ENCODE measurements around the gene MCU.

The MCU gene

DNA sequence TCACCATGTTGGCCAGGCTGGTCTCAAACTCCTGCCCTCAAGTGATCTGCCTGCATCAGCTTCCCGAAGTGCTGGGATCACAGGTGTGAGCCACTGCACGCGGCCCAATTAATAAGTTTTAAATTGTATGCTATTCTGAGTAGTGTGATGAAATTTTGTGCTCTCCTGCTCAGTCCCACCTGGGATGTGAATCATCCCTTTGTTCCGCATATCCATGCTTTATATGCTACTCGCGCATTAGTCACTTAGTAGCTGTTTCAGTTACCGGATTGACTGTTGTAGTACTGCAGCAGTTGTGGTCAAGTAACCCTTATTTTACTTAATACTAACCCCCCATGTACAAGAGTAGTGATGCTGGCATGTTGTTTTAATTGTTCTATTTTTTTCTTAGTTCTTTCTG is 154.3 kb downstream of the MCU start:
- no peak for DNase-seq (ENCODE audit: low spot score)

- DNase-seq (ENCODE audit: low spot score), result no peak
Measured at GRCh38 chr10:72847681-72848080, 155.7 kb downstream of the MCU start.

DNA sequence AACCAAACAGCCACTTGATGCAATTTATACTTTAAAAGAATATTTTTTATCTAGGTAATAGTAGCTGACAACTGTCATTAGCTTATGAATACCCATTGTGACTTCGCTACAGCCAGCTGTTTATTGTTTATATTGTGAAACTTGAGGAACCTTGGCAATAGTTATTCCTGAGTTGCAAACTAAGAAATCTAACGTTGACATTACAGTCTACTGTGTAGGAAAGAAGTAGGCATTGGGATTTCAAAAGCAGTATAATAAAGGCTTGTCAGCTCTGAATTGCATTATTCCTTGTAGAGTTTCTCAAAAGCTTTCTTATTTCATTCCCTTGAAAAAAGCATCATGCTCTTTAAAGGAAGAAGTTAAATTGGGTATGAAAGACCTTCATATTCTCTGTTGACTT is 158.9 kb downstream of the MCU start:
- DNase-seq (ENCODE audit: low spot score), result no peak

GRCh38 chr10:72851509-72851908 is 159.6 kb downstream of the MCU start:
- no peak for DNase-seq (ENCODE audit: low spot score)

DNA sequence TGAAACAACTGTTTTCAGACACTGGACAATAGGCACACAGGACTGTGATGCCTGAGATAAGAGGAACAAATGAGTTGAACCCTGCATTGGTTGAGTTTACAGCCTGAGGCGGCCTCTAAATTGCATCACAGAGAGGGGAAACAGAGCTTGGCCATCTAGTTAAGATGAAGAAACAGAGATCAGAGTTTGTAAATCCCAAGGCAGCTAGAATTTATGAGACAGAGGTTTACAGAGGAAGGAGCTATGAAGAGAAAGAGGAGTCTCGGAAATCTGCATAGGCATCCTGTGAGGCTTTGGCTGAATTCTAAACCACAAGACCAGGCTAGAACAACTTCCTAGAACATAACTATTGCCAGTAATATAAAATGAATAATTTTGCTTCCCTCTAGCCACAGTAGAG is 160.6 kb downstream of the MCU start:
- DNase-seq (ENCODE audit: low spot score), result no peak

DNA sequence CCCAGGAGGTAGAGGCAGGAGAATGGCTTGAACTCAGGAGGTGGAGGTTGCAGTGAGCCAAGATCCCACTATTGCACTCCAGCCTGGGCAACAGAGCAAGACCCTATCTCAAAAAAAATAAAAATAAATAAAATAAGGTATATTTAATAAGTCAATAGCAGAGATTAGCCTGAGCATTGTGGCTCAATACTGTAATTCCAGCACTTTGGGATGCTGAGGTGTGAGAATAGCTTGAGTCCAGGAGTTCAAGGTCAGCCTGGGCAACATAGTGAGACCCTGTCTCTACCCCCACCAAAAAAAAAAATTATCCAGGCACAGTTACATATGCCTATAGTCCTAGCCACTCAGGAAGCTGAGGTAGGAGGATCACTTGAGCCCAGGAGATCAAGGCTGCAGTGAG is 163.2 kb downstream of the MCU start:
- no peak for DNase-seq (ENCODE audit: low spot score)

DNA sequence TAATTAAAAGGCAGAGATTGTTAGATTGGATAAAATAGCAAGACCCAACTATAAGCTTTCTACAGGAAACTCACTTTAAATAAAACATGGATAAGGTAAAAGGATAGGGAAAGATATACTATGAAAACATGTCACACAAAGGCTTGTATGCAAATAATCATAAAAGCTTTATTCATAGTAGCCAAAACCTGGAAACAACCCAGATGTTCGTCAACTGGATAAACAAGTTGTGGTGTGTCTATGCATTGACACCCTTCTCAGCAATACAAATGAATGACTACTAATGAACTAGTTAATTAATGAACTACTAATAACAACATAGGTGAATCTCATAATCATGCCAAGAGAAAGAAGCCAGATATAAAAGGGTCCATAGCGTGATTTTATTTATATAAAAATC is 163.8 kb downstream of the MCU start:
- no peak for DNase-seq (ENCODE audit: low spot score)

DNA sequence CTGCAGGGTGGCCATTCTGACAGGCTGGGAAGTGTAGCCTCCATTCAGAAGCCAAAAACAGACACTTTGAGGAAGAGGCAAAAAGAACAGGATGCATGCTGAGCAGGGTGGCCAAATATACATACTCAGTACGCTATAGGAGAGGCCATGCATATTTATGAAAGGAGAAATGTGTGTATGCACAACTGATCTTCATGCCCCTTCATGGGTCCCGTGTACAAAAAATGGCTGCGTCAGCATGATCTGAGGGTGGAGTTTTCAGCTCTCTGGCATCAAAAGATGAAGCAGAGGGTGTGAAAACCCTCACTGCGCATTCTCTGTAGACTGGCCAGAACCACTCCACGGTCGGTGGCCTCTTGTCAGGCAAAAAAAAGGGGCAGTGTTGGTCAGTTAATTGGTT is 166.1 kb downstream of the MCU start:
- DNase-seq (ENCODE audit: low spot score), result no peak

DNA sequence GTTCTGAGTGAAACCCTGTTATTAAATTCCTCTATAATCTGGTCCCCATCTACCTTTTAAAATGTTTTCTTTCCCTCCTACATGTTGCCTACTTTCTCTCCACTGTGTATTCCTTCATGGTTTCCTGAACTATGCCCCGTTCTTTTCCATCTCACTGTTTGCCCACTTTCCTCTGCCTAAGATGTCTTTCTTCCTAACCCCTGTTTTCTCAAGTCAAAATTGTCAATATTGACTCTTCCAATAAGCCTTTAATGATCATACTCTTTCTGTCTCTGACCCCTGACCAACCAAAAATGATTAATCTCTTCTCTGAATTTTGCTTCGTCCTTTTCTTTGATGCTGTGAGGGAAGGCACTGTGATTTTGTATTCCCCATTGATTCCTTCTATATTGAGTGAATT is 171.0 kb downstream of the MCU start:
- no peak for DNase-seq (ENCODE audit: low spot score)

- DNase-seq (ENCODE audit: low spot score), result peak; percentile 47
Measured at GRCh38 chr10:72875250-72876055, 183.5 kb downstream of the MCU start.

DNA sequence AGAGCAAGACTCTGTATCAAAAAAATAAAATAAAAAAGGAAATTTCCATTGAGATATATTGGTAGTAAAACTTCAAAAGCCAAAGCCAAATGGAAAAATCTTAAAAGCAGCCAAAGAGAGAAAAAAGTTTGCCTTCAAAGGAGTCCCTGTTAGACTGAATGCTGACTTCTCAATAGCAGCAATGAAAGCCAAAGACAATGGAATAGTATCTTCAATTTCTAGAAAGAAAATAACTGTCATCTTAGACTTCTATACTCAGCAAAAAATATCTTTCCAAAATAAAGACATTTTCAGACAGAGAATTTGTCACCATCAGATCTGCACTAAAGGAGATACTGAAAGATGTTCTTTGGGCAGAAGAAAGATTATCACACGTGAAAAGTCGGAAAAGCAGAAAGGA is 187.3 kb downstream of the MCU start:
- no peak for DNase-seq (ENCODE audit: low spot score)

DNA sequence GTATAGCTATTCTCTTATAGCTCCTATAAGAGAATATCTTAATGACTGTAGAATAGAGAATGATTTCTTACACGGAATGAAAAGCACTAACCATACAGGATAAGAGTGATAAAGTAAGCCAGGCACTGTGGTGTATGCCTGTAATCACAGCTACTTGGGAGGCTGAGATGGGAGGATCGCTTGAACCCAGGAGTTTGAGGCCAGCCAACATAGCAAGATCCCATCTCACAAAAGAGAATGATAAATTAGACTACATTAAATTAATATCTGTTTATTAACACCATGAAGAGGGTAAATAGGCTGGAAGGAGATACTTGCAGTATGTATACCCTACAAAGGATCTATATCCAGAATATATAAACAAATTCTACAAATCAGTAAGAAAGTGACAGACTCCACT is 189.3 kb downstream of the MCU start:
- DNase-seq (ENCODE audit: low spot score), result no peak

GRCh38 chr10:72883861-72884260 is 191.9 kb downstream of the MCU start:
- DNase-seq (ENCODE audit: low spot score), result no peak

GRCh38 chr10:72885953-72886352 is 194.0 kb downstream of the MCU start:
- no peak for DNase-seq (ENCODE audit: low spot score)

DNA sequence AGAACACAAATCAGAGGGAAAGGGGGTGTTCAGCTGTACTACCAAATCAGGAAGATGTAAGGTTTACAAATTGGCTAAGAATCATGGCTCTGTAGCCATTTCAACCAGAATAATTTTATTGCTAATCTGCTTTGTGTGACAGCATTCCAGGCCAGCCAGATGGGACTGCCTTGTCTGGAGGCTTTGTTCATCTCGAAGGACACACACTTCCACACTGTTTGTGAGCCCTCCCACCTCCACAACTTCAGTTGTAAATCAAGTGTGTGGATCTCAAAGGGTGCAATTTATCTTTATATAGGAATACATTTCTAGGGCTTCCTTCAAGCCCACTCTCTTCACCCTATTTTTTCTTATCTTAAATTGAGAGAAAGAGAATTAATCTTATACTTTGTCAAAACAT is 194.7 kb downstream of the MCU start:
- DNase-seq (ENCODE audit: low spot score), result no peak

- no peak for DNase-seq (ENCODE audit: low spot score)
Measured at GRCh38 chr10:72887043-72887442, 195.1 kb downstream of the MCU start.

DNA sequence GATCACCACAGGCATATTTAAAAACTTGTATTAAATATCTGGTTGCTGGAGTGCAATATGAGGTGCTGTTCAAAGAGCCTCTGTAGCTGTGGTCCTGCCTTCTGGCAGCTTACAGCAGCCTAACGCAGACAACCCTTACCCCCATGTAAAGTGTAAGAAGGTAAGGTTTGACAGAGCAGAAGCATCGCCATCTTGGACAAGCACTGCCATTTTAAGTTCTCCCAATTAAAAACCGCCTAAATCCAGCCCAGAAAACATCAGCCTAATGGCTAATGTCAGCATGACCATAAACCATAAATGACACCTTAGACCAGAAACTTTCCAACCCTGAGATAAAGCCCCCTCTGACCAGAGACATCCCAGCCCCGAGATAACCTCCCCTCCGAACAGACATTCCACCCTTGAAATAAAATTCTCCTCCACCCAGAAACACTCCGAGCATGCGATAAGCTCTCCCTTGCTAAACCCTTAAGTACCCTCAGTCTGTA is 196.3 kb downstream of the MCU start:
- DNase-seq (ENCODE audit: low spot score), result no peak

- no peak for DNase-seq (ENCODE audit: low spot score)
Measured at GRCh38 chr10:72889391-72889831, 197.5 kb downstream of the MCU start.

GRCh38 chr10:72890086-72890485 is 198.1 kb downstream of the MCU start:
- DNase-seq (ENCODE audit: low spot score), result no peak

GRCh38 chr10:72893136-72893798 is 201.3 kb downstream of the MCU start, which contains the start of gene OIT3:
Gene OIT3, plus strand, starts transcription at chr10:72893739. Its CDS starts 60 bp downstream, at chr10:72893799.
- no peak for DNase-seq (ENCODE audit: low spot score)

- no peak for DNase-seq (ENCODE audit: low spot score)
Measured at GRCh38 chr10:72895236-72895850, 203.4 kb downstream of the MCU start.

DNA sequence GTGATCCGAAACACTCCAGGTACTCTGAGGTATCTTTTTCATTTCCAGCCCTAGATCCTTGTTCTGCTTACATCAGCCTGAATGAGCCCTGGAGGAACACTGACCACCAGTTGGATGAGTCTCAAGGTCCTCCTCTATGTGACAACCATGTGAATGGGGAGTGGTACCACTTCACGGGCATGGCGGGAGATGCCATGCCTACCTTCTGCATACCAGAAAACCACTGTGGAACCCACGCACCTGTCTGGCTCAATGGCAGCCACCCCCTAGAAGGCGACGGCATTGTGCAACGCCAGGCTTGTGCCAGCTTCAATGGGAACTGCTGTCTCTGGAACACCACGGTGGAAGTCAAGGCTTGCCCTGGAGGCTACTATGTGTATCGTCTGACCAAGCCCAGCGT is 206.7 kb downstream of the MCU start:
- no peak for DNase-seq (ENCODE audit: low spot score)

GRCh38 chr10:72899545-72899944 is 207.6 kb downstream of the MCU start:
- DNase-seq (ENCODE audit: low spot score), result no peak

Data from hematopoietic multipotent progenitor cell treated with erythropoietin and hydrocortisone succinate and interleukin-3 and kit ligand, for 15 days (in vitro differentiated cells).